KMS-11 (cell line): ENCODE measurements around the gene UTP4.
A peak's percentile ranks its signal among the peaks of the same experiment; 100 is the strongest.

ENCODE experiments used
- H2AFZ ChIP-seq: fragments of 200-600 bp; sonication (generic); 2 replicates; pipeline ENCODE4 v1.6.1; 2016; ENCODE audit warnings: antibody characterized with exemption, mixed run types, low read depth
- H3K27ac ChIP-seq: fragments of 200-600 bp; sonication (generic); 2 replicates; pipeline ENCODE4 v1.6.1; 2016; ENCODE audit warnings: mild to moderate bottlenecking, mixed run types
- H3K27me3 ChIP-seq: fragments of 200-600 bp; sonication (generic); 2 replicates; pipeline ENCODE4 v1.6.1; 2017; ENCODE audit warnings: mild to moderate bottlenecking, low read depth, mixed run types, moderate library complexity; ENCODE audit not compliant: insufficient read depth
- H3K36me3 ChIP-seq: fragments of 200-600 bp; sonication (generic); 2 replicates; pipeline ENCODE4 v1.6.1; 2017; ENCODE audit warnings: mild to moderate bottlenecking, mixed run types; ENCODE audit not compliant: insufficient read depth
- H3K4me1 ChIP-seq: fragments of 200-600 bp; sonication (generic); 2 replicates; pipeline ENCODE4 v1.6.1; 2016; ENCODE audit warnings: mild to moderate bottlenecking, low read depth, mixed run types; ENCODE audit not compliant: poor library complexity, severe bottlenecking
- H3K4me2 ChIP-seq: fragments of 200-600 bp; sonication (generic); 2 replicates; pipeline ENCODE4 v1.7.0; 2016; ENCODE audit warnings: mild to moderate bottlenecking, mixed run types
- H3K4me3 ChIP-seq: fragments of 200-600 bp; sonication (generic); IDR thresholded peaks from 2 replicates; pipeline ENCODE4 v1.6.1; 2017; ENCODE audit warnings: low read depth, low read length, mixed read lengths; ENCODE audit not compliant: insufficient read depth
- H3K79me2 ChIP-seq: fragments of 200-600 bp; sonication (generic); 2 replicates; pipeline ENCODE4 v1.6.1; 2016; ENCODE audit warnings: low read depth, mixed run types; ENCODE audit not compliant: insufficient read depth
- H3K9ac ChIP-seq: fragments of 200-600 bp; sonication (generic); 2 replicates; pipeline ENCODE4 v1.6.1; 2016; ENCODE audit warnings: mild to moderate bottlenecking, mixed run types
- H4K20me1 ChIP-seq: fragments of 200-600 bp; sonication (generic); 2 replicates; pipeline ENCODE4 v1.6.1; 2016; ENCODE audit warnings: mild to moderate bottlenecking, mixed run types; ENCODE audit not compliant: insufficient read depth
- TF ChIP-seq, protein P1 (sequence below): fragments of 200-600 bp; sonication (generic); conservative IDR thresholded peaks from 2 replicates; pipeline ENCODE4 v1.6.1; 2017; ENCODE audit warnings: low read depth, mild to moderate bottlenecking, antibody characterized with exemption, low read length, moderate library complexity, mixed read lengths

UTP4 gene

DNA sequence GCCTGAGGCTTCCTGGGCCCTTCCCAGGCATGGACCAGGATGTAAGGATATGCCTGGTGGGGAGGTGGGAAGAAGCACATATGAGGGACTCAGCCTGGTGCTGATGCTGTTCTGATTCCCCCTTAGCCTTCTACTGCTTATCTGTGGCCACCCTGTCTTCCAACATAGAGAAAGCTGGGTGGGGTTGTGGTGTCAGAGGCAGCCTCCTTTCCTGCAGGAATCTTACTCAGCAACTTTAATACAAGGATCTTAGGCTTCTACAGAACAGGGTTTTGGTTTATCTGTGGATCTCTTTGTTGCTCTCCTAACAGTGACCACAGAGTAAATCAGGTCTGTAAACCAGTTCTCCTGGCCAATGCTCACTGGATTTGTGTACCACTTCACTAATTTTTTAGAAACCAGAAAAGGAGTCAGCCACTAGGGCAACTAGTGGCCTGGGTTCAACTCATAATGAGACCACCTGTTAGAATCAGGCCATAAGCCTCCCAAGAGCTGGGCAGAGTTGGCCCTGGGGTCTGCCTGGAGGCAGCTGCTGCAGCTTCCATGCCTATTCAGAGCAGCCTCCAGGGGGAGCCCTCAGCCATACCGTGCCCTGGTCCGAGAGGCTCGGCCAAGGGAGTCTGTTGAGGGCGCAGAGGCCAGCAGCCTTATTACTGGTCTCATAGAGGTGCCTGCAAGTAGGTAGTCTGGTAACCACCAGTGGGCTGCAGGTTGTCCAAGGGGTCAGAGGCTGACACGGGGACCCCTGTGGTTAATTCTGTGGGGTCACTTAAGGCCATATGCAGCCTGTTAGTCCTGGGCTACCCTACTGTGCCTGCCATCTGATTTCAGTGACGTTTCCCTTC is 19.9 kb upstream of the UTP4 start:
- Histone ChIP-seq H3K27me3 (no peaks in the 10 kb centered on the region), H3K4me2 (no peak overlapping the region), H3K27ac (no peak overlapping the region), H3K4me3 (no peak overlapping the region), H4K20me1 (no peaks in the 10 kb centered on the region), H3K36me3 (no peaks in the 10 kb centered on the region), H3K9ac (no peak overlapping the region), H3K4me1 (peaks cover 15% of the 10 kb centered on the region), H3K79me2 (no peaks in the 10 kb centered on the region), H2AFZ (no peak overlapping the region)
- TF ChIP-seq, protein P1, sequence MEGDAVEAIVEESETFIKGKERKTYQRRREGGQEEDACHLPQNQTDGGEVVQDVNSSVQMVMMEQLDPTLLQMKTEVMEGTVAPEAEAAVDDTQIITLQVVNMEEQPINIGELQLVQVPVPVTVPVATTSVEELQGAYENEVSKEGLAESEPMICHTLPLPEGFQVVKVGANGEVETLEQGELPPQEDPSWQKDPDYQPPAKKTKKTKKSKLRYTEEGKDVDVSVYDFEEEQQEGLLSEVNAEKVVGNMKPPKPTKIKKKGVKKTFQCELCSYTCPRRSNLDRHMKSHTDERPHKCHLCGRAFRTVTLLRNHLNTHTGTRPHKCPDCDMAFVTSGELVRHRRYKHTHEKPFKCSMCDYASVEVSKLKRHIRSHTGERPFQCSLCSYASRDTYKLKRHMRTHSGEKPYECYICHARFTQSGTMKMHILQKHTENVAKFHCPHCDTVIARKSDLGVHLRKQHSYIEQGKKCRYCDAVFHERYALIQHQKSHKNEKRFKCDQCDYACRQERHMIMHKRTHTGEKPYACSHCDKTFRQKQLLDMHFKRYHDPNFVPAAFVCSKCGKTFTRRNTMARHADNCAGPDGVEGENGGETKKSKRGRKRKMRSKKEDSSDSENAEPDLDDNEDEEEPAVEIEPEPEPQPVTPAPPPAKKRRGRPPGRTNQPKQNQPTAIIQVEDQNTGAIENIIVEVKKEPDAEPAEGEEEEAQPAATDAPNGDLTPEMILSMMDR, result peak; percentile 78

GRCh38 chr16:69113216-69113615 is 19.2 kb upstream of the UTP4 start:
- H3K4me1 ChIP-seq, result peaks cover 15% of the 10 kb centered on the region
- H4K20me1 ChIP-seq, result no peaks in the 10 kb centered on the region
- H2AFZ ChIP-seq, result no peak overlapping the region
- H3K27me3 ChIP-seq, result no peaks in the 10 kb centered on the region
- no peak overlapping the region for H3K27ac ChIP-seq
- H3K9ac ChIP-seq, result no peak overlapping the region
- H3K4me2 ChIP-seq, result no peak overlapping the region
- H3K36me3 ChIP-seq, result no peaks in the 10 kb centered on the region
- TF ChIP-seq, protein P1, result no peak
- H3K4me3 ChIP-seq, result no peak overlapping the region
- no peaks in the 10 kb centered on the region for H3K79me2 ChIP-seq

DNA sequence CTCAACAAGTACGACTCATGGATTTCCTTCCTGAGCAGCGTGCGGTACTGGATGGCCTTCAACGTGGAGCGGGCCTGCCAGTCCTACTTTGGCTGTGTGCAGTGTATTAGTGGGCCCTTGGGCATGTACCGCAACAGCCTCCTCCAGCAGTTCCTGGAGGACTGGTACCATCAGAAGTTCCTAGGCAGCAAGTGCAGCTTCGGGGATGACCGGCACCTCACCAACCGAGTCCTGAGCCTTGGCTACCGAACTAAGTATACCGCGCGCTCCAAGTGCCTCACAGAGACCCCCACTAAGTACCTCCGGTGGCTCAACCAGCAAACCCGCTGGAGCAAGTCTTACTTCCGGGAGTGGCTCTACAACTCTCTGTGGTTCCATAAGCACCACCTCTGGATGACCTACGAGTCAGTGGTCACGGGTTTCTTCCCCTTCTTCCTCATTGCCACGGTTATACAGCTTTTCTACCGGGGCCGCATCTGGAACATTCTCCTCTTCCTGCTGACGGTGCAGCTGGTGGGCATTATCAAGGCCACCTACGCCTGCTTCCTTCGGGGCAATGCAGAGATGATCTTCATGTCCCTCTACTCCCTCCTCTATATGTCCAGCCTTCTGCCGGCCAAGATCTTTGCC is 18.0 kb upstream of the UTP4 start:
- Histone ChIP-seq H3K27me3 (no peaks in the 10 kb centered on the region), H3K9ac (no peak overlapping the region), H3K4me1 (peaks cover 15% of the 10 kb centered on the region), H2AFZ (no peak overlapping the region), H3K27ac (no peak overlapping the region), H3K79me2 (no peaks in the 10 kb centered on the region), H3K36me3 (no peaks in the 10 kb centered on the region), H3K4me3 (no peak overlapping the region), H3K4me2 (no peak overlapping the region), H4K20me1 (no peaks in the 10 kb centered on the region)
- TF ChIP-seq, protein P1, result no peak

GRCh38 chr16:69114976-69115355 is 17.5 kb upstream of the UTP4 start:
- peaks cover 15% of the 10 kb centered on the region for H3K4me1 ChIP-seq

More at GRCh38 chr16:69114976-69115355, 17.5 kb upstream of the UTP4 start:
- H3K4me3 ChIP-seq, result no peak overlapping the region
- H3K27me3 ChIP-seq, result no peaks in the 10 kb centered on the region
- no peak overlapping the region for H2AFZ ChIP-seq
- H3K9ac ChIP-seq, result no peak overlapping the region
- no peaks in the 10 kb centered on the region for H4K20me1 ChIP-seq
- no peaks in the 10 kb centered on the region for H3K79me2 ChIP-seq
- H3K36me3 ChIP-seq, result no peaks in the 10 kb centered on the region
- H3K4me2 ChIP-seq, result no peak overlapping the region
- TF ChIP-seq, protein P1, result no peak
- no peak overlapping the region for H3K27ac ChIP-seq
